Right lobe of liver (tissue), 6 donors: Measurements from ENCODE around the gene SELENOP. TPM values are rescaled to one million over a fixed set of nuclear protein-coding genes. Genes with fewer than 3 reads are reported as not detected.
"Not testable (repeated sequence)": the region's sequence is repeated elsewhere in the genome, so short reads cannot be mapped to it uniquely, and the experiment has no call there.

Source experiments
- ATAC-seq, 4 donors: fragments of 200-7000 bp; cut with Tn5 transposase; one replicate each; pipeline ENCODE4 v1.9.1; 2020; ENCODE audit warnings: mild to moderate bottlenecking in 4 of 4, moderate library complexity in 4 of 4
- DNase-seq, 3 donors: peaks; one replicate each; pipeline ENCODE4 v3.0.0-alpha.2; 2020
- H3K27ac ChIP-seq, 3 donors: fragments of 200-600 bp; one replicate each; pipeline ENCODE4 v1.8.0; 2022
- H3K27me3 ChIP-seq, 2 donors: fragments of 200-600 bp; one replicate each; pipeline ENCODE4 v1.8.0; 2022
- H3K36me3 ChIP-seq, 4 donors: fragments of 200-600 bp; sonication (generic) in 1 of 4; one replicate each; pipeline versions ENCODE4 v1.5.1 to v1.8.0; 2017 to 2022; ENCODE audit warnings: control low read depth in 1 of 4
- H3K4me1 ChIP-seq, 4 donors: fragments of 200-600 bp; sonication (generic) in 1 of 4; one replicate each; pipeline versions ENCODE4 v1.5.1 to v1.8.0; 2017 to 2022; ENCODE audit warnings: control low read depth in 1 of 4
- H3K4me3 ChIP-seq, 3 donors: fragments of 200-600 bp; one replicate each; pipeline ENCODE4 v1.8.0; 2022
- H3K9me3 ChIP-seq, 4 donors: fragments of 200-600 bp; sonication (generic) in 1 of 4; one replicate each; pipeline versions ENCODE4 v1.5.1 to v1.8.0; 2017 to 2022; ENCODE audit warnings: control low read depth in 1 of 4
- CTCF ChIP-seq, 4 donors: fragments of 200-600 bp in 3 of 4; fragments of 450-650 bp in 1 of 4; IDR thresholded peaks; one replicate each; pipeline versions ENCODE4 v1.5.1 to v1.8.0; 2016 to 2022; ENCODE audit warnings: antibody characterized with exemption in 4 of 4, mild to moderate bottlenecking in 2 of 4
- POLR2A ChIP-seq: fragments of 450-650 bp; IDR thresholded peaks from one replicate; pipeline ENCODE4 v1.6.1; 2017; ENCODE audit warnings: antibody characterized with exemption, mild to moderate bottlenecking
- WGBS: methylation state at CpG from one replicate; pipeline ENCODE4 v1.1.6; 2018; ENCODE audit warnings: low coverage, low lambda C conversion rate; ENCODE audit not compliant: insufficient coverage; ENCODE audit errors: missing lambda C conversion rate; 5-methylcytosine and 5-hydroxymethylcytosine counted together
- intact Hi-C, 2 donors: fragments of 100-400 bp; cut with DNase I; formaldehyde crosslinking; loops; one replicate each; pipeline versions ENCODE4 v1.11.2 to v1.14.1; 2022
- total RNA-seq, 6 experiments: library from RNA; depleted of rRNA in 2 of 6; stranded (reverse); fragments of >200 nt in 2 of 6; fragmentation: NEBNext Ultra II Directional in 3 of 6; extraction: Animal tissue kit (Norgen Biotek cat#: 25700) in 3 of 6; gene quantifications; one replicate each; pipeline versions ENCODE4 v1.1.0 to v1.2.4, GENCODE V29; 2016 to 2023
- donor health status: DM: no; HTN: yes; CAD: no.
- donor health status: DM: no; HTN: no; CAD: no.
- donor health status: DM: no; HTN: no; CAD: no.
- donor health status: DM: no; HTN: yes; CAD: no.
- donor health status: DM: no; HTN: yes; CAD: no.

SELENOP gene
- total RNA-seq, 6 experiments from 2014 or later, result 1,892 to 2,891 (median 2,149) TPM

GRCh38 chr5:42855386-42855785 is 43.7 kb upstream of the SELENOP start:
- DNase-seq (no peak), ATAC-seq (no peak)
- H3K27ac ChIP-seq, result peak overlapping the region in 2 of 3 donors; percentile 9 to 44
- TF ChIP-seq CTCF (IDR thresholded peaks at IDR 0.05) (no peak), POLR2A (no peak)
- H3K36me3 ChIP-seq, result no peaks in the 10 kb centered on the region
- H3K27me3 ChIP-seq, result no peaks in the 10 kb centered on the region
- peaks cover 0 to 42% (median 0%) of the 10 kb centered on the region in 4 donors for H3K4me1 ChIP-seq
- intact Hi-C loops, result no loop called here
- H3K9me3 ChIP-seq, result no peaks in the 10 kb centered on the region
- no peak overlapping the region for H3K4me3 ChIP-seq

DNA sequence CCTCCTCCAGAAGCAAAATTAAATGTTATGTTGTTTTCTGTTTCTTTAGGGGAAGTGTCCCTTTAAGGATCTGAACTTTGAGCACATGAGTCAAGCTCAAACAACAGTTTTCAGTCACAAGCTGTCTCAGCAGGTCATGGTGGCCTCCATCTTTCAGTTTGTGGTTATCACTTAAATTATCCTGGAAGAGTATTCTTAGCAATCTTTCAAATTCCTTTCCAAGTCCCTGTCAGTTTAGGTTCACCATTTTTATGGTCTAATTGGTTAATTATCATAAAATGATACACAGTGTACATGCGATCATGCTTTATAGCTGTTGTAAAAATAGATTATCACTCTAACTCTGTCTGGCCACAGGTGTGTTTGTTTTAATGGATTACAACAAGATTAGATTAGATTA is 43.1 kb upstream of the SELENOP start:
- TF ChIP-seq POLR2A (no peak), CTCF (IDR thresholded peaks at IDR 0.05) (no peak)
- no peak for DNase-seq
- Histone ChIP-seq H3K4me1 (peaks cover 0 to 42% (median 0%) of the 10 kb centered on the region in 4 donors), H3K36me3 (no peaks in the 10 kb centered on the region), H3K4me3 (no peak overlapping the region), H3K27ac (peak overlapping the region in 1 of 3 donors; percentile 44), H3K27me3 (no peaks in the 10 kb centered on the region), H3K9me3 (no peaks in the 10 kb centered on the region)
- WGBS, result 24% methylated on average over 1 of the region's 1 CpG
- peak; percentile 73 to 78 (median 74) for ATAC-seq
- intact Hi-C loops, result no loop called here

- no peak overlapping the region for H3K4me3 ChIP-seq
- H3K27me3 ChIP-seq, result no peaks in the 10 kb centered on the region
- WGBS, result 80% methylated on average over 1 of the region's 1 CpG
- no peaks in the 10 kb centered on the region for H3K36me3 ChIP-seq
- no peaks in the 10 kb centered on the region for H3K9me3 ChIP-seq
- DNase-seq, result no peak
- no peak overlapping the region for H3K27ac ChIP-seq
- ATAC-seq, result no peak
- TF ChIP-seq CTCF (IDR thresholded peaks at IDR 0.05), result no peak
- no peak for TF ChIP-seq POLR2A
- peaks cover 0 to 30% (median under 1%) of the 10 kb centered on the region in 4 donors for H3K4me1 ChIP-seq
- intact Hi-C loops, result no loop called here
Measured at GRCh38 chr5:42852826-42853225, 41.1 kb upstream of the SELENOP start.

- Histone ChIP-seq H3K36me3 (no peaks in the 10 kb centered on the region), H3K4me1 (peaks cover 0 to 32% (median 2%) of the 10 kb centered on the region in 4 donors), H3K9me3 (no peaks in the 10 kb centered on the region), H3K27me3 (no peaks in the 10 kb centered on the region), H3K4me3 (no peak overlapping the region), H3K27ac (no peak overlapping the region)
- ATAC-seq, result no peak
- 78% methylated on average over 6 of the region's 6 CpGs for WGBS
- intact Hi-C loops, result no loop called here
- TF ChIP-seq CTCF (IDR thresholded peaks at IDR 0.05), result no peak
- no peak for TF ChIP-seq POLR2A
- DNase-seq, result no peak
Measured at GRCh38 chr5:42851481-42851880, 39.8 kb upstream of the SELENOP start.

DNA sequence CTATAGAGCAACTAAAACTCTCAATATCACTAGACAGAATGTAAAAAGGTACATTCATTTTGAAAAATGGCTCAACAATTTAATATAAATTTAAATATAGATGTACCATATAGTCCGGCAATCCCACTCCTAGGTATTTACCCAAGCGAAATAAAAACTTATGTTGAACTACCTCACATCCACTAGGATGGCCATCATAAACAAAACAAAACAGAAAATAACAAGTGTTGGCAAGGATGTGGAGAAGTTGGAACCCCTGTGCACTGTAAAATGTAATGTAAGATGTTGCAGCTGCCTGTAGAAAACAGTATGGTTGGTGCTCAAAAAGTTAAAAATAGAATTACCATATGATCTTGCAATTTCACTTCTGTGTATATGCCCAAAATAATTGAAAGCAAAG is 36.9 kb upstream of the SELENOP start:
- intact Hi-C loops, result no loop called here
- WGBS, result 100% methylated on average over 2 of the region's 2 CpGs
- H3K4me1 ChIP-seq, result peaks cover 0 to 19% (median 5%) of the 10 kb centered on the region in 4 donors

GRCh38 chr5:42844408-42844807 is 32.7 kb upstream of the SELENOP start:
- Histone ChIP-seq H3K27ac (peak overlapping the region in 2 of 3 donors; percentile 43 to 79), H3K4me1 (peaks cover 0 to 49% (median 20%) of the 10 kb centered on the region in 4 donors)
- H3K27me3 ChIP-seq, DNase-seq, intact Hi-C loops, H3K9me3 ChIP-seq, H3K4me3 ChIP-seq, ATAC-seq, H3K36me3 ChIP-seq: not testable (repeated sequence)
- WGBS, result 66% methylated on average over 4 of the region's 4 CpGs

More for the DNA sequence above, 36.9 kb upstream of the SELENOP start:
- Histone ChIP-seq H3K4me3 (no peak overlapping the region), H3K27me3 (no peaks in the 10 kb centered on the region), H3K9me3 (no peaks in the 10 kb centered on the region), H3K36me3 (no peaks in the 10 kb centered on the region), H3K27ac (no peak overlapping the region)
- no peak for ATAC-seq
- no peak for DNase-seq
- no peak for TF ChIP-seq CTCF (IDR thresholded peaks at IDR 0.05)
- no peak for TF ChIP-seq POLR2A
